GM19328 (cell line): ENCODE data around the gene SDF4.
"Not testable (repeated sequence)": the region's sequence is repeated elsewhere in the genome, so short reads cannot be mapped to it uniquely, and the experiment has no call there.

ENCODE experiments used
- ATAC-seq: cut with Tn5 transposase; IDR thresholded peaks from one replicate; pipeline ENCODE4 v1.9.1; 2021; ENCODE audit warnings: mild to moderate bottlenecking, moderate library complexity; ENCODE audit not compliant: unreplicated experiment

Gene SDF4

DNA sequence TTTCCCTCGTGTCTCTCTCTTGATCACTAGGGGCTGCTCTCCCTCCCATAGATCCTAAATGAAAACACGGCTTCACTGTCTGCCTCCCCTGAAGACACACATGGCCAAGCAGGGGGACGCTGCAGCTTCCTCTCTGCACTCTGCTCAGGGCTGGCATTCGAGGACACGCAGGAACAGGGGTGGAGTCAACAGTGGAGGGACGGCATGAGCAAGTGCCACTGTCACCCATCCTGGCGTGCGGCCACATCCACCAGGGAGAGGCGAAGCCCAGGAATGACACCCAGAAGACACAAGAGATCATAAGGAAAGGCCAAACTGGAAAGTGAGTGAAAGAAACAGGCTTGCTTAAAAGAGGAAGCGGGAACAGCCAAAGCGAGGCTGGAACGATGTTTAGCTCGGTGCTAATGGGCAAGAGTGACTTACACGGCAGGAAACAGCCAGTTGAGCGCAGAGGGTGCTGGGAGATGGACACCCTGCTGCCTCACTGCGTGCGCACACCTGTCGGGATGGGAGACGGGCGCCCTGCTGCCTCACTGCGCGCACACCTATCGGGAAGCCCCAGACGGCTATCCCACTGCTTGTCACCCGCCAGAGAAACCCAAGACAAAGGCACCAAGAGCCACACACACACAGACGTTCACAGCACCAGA lies 28.3 kb upstream of the SDF4 start:
- no peak for ATAC-seq

DNA sequence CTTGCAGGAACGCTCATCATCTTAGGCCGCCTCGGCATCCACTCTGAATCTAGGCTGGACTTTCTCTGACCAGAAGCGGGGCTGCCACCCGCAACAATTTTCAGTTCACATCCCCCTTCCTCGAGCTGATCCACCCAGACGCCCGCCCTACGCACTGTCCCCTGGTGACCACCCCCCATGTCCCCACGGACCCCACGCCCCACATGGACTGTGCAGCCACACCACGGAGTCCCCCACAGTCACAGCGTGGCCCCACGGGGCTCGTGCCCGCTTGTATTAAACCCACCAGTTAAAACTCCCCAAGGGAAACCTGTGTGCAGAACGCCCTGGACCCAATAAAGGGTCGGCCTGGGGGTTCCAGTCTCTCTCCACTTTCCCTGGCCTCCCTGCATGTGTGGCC lies 27.7 kb upstream of the SDF4 start:
- no peak for ATAC-seq

DNA sequence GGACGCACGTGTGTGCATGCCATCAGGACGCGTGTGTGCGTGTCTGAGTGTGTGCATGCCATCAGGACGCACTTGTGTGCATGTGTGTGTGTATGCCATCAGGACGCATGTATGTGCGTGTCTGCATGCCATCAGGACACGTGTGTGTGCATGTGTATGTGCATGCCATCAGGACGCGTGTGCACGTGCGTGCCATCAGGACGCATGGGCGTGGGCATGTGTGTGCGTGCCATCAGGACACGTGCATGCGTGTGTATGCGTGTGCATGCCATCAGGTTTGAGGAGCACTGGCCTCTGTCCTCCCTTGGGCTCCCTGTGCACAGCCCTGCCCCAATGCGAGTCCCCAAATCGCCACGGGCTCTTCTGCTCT lies 27.3 kb upstream of the SDF4 start:
- ATAC-seq, result no peak

DNA sequence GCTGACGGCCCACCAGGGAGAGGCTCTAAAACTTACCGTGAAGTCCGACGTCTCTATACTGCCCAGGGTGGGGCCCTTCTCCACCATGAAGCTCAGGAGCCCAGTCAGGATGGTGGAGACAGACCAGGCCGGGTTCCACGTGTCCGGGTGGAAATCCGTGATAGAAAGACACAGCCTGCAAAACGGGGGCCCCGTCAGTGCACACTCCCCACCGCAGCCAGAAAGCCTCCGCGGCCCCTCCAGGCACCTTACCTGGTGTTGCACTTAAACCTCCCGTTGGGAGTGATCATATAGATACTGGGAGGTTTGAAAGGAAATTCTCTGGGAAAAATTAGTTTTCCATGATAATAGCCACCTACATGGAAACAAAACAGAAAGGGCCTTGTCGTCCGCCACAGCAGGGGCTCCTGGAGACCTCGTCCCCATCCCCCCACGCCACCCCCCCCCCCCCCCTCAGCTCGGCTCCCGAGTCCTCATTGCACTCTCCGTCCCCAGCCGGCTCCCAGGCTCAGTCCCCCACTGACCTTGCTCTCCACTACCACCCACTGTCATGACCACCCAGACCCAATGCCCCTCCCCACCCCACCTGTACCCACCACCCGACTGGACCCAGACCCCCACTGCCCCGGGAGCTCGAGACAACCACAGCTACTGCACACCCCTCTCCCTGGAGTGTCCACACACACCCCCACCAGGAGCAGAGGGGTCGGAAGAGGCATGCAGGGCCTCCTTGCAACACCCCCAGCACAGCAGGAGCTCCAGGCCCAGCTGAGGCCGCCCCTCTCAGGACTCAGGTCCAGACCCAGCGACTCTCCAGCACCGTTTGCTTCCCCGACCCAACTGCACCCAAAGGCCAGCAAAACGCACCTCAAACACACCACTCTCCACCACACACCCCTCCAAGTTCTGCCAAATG lies 25.4 kb upstream of the SDF4 start:
- ATAC-seq, result no peak

DNA sequence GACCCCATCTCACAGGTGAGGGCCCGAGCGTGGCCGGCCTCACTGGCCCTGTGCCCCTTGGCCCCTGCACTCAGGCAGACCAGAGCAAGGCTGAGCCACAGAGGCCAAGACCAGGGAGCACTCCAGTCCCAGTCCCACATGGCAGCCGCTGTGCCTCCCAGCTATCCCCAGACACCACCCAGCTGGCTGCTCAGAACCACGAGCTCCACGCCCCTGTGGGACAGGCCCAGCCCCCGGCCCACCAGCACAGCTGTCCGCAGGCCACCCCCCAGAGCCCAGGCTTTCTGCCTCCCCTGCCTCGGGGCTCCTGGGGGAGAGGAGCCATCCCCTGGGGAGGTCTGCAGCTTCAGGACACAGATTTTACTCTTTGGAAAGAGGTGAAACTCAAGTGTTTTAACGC lies 23.8 kb upstream of the SDF4 start:
- ATAC-seq, result no peak

DNA sequence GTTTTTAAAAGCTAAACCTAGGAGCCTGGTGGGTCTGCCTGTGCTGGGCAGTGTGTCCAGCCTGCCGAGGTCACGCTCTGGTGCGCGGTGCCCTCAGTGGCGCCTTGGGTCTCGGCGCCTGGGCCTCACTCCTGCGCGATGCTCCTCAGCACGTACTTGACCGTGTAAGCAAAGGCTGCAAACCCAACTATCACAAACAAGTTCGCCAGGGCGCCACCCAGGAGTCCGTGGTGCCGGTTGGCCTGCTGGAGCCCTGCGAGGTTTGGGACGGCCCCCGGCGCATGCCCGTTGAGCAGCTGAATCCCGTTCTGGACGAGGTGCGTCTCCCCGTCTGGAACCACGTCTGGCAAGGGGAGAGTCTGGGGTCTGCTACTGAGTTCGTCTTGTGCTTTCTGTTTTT lies 23.3 kb upstream of the SDF4 start:
- ATAC-seq, result no peak

DNA sequence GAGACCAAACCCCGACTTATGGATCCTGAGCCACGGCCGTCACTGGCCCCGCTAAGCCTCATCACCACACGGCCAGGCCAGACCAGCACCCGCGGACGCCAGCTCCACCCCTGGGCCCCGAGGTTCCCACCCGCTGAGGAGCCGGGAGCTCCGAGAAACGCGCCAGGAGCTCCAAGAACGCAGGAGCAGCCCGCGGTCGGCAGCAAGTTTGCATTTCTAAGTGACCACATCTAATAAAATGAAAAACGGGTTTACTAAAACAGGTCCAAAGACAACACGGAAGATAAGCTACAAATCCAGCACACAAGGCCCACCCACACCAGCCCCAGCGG lies 22.8 kb upstream of the SDF4 start:
- no peak for ATAC-seq

DNA sequence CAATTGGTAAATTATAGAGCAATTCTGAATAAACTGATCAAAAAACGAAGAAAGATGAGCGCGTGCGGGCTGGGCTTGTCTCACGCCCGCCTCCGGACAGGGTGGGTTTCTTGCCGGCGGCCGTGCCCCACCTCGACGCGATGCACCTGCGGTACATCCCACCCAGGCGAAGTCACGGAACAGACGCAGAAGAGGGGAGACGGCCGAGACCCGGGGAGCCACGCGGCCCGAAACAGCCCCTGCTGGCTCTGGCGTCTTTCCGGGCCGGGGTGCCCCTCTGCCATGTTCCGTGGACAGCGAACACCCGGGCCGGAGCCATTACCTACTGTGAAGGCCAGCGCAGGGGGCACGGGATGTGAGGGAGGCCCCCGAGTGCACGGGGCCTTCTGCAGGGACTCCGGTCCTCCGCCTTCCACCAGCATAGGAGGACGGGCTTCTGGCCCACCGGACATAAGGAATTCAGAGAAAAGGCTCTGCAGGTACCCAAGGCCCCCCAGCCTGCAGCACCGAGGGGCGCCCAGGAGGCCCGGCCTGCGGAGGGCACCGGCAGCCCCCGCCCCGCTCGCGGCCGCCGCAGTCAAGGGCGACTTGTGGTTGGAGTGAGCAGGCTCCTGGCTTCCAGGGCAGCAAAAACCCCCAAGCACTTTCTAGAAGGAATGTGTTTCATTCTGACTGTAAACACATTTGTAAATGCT lies 22.3 kb upstream of the SDF4 start:
- ATAC-seq, result no peak

DNA sequence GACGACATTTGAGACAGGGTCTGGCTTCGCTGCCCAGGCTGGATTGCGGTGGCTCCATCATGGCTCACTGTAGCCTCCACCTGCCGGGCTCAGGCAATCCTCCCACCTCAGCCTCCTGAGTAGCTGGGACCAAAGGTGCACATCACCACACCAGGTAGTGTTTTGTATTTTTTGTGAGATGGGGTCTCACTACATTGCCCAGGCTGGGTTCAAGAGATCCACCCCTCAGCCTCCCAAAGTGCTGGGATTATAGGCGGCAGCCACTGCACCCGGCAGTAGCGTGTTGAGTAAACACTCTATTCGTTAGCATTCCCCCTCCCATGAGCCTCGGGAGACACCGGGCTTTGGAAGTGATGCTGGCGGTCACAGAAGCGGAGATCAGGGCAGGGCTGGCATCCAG lies 21.5 kb upstream of the SDF4 start:
- ATAC-seq, result no peak

DNA sequence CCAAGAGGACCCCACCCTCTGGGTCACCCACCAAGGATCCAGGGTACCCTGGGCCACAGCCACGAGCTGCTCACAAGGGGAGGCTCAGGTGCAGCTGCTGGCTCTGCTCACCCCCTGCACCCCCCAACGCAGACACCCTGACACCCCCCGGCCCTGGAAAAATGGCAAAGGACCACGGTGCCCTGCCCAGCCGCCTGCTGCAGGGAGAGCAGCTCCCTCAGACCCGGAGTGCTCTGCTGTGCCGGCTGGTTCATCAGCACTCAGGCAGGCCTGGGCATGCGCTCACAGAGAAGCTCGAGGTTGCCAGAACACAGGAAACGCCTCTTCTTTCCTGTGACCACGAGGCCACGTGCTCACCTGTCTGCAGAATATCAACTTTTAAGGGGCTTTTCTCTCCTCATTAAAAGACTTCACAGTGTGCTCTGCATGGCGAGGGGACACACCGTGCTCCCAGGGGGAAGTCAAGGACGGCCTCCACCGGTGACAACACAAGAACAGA lies 19.0 kb upstream of the SDF4 start:
- ATAC-seq, result no peak

DNA sequence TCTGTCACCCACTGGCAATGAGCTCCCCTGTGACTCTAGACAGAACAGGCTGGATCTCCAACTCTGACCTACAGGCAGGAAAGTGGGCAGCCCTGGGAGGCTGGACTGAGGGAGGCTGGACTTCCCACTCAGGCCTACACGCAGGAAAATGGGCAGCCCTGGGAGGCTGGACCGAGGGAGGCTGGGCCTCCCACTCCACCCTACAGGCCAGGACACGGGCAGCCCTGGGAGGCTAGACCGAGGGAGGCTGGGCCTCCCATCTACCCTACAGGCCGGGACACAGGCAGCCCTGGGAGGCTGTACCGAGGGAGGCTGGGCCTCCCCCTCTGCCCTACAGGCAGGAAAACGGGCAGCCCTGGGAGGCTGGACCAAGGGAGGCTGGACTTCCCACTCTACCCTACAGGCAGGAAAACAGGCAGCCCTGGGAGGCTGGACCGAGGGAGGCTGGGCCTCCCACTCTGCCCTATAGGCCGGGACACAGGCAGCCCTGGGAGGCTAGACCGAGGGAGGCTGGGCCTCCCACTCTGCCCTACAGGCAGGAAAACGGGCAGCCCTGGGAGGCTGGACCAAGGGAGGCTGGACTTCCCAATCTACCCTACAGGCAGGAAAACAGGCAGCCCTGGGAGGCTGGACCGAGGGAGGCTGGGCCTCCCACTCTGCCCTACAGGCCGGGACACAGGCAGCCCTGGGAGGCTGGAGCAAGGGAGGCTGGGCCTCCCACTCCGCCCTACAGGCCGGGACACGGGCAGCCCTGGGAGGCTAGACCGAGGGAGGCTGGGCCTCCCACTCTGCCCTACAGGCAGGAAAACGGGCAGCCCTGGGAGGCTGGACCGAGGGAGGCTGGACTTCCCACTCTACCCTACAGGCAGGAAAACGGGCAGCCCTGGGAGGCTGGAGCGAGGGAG lies 16.5 kb upstream of the SDF4 start:
- not testable (repeated sequence) for ATAC-seq

DNA sequence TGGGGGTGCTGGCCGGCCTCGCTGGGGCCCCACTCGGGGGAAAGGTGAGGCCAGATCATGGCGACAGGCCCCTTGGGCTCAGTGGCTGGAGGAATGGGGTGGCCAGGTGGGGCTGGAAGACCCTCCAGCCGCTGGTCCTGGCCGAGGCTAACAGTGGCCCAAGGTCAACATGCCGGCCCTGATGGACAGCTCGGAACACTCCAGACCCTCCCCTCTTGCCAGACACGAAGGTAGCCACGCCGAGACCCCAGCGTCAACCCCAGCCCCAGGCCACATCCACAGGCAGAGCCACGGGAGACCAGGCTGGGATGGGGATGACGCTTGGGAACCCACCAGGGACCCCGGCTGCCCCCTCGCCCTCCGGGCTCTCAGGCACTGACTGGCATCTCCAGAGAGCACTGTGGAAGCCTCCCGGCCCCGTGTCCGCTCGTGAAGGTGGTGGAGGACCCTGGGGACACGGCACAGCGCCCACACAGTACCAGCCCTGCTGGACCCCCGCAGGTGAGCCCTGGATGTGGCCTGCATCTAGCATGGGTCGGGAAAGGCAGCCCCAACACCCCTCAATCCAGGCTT lies 15.6 kb upstream of the SDF4 start:
- no peak for ATAC-seq

DNA sequence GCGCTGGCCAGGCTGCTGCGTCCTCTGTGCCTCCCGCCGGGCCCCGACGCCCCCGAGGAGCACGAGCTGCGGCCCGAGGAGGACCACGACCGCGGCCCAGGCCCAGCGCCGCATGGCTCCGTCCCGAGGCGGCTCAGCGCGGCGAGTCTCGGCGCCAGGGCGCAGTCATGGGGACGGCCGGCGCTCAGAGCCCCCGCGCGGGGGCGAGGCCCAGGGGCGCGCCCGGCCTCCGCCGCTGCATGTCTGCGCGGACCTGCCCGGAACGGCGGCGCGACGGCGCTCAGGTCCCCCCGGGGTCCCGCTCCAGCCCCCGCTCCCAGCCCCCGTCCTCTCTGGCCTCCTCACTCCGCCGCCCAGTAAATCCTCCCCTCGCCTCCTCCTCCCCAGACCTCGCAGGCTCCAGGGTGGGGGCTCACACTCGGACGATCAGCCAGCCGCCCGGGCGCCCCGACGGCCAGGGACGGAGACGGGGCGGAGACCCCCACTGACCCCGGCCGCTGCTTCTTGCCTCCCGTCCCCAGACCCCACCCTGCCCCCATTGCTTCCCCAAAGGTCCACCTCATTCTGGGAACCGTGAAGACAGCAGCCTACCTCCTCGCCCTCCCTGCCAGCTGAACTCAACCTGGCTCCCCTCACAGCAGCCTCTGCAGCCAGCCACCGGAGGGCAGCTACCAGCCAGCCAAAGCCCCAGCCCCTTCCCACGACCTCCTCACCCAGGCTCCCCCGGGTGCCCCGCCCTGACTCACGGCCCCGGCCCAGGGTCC lies 15.0 kb upstream of the SDF4 start, which contains the start of gene C1QTNF12:
C1QTNF12 (minus strand) TSS at position 146 of the 764 bp plus-strand sequence; CDS start at position 114, 32 bp downstream.
- ATAC-seq, result no peak

DNA sequence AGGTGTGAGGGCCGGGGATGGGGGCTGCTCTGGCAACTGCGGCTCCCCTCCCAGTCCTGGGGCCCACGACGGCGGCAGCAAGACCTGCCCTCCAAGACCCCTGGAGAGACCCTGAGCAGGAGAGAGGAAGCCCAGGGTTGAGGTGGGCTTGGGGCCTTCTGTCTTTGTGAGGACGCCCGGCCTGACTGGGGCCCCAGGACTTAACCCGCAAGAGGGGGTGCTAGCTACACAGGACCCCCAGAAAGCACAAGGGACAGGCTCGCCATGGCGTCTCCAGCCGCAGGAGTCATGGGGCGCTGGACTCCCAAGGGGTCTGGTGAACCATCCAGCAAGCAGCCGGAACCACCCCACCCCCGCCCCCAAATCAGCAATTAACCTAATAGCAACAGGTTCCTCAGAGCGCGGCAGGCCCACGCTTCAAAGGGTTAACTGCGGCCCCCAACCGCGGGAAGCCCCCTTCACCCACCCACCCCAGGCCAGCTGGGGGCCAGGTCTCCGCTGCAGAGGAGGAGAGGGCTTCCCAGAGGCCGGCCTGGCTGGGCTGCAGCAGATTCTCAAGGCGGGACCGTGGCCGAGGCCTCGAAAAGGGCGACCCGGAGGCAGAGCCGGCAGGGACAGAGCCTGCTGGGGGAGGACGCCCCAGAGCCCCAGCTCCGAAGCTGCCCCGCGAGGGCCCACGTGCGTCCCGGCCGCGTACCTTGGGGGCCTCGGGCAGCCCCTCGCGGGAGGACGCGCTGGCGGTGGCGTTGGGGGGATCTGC lies 14.2 kb upstream of the SDF4 start:
- no peak for ATAC-seq

DNA sequence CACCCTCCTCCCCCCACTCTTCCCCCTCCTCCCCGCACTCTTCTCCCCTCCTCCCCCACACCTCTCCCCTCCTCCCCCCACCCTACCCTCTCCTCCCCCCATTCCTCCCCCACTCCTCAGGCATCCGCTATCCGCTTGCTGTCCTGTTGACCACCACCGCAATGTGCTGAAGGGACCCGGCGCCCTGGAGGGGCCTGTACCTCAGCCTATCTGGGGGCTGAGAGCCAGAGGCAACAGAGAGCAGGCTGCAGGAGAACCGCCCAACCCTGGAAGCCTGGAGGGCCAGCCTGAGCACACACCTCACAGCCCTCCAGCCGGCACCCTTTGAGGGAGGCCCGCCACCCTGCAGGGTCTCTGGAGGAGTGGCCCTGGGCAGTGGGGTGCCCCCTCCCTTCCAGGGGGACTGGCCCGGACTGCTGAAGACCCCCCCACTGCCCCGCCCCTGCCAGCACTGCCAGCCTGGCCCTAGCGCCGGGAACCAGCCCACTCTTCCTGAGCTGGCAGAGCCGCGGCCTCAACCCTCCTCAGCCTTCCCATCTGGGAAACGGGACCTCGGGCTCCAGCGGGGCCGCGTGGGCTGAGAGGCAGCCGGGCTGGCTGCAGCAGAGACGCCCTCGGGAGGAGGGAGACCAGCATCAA lies 13.5 kb upstream of the SDF4 start:
- no peak for ATAC-seq

DNA sequence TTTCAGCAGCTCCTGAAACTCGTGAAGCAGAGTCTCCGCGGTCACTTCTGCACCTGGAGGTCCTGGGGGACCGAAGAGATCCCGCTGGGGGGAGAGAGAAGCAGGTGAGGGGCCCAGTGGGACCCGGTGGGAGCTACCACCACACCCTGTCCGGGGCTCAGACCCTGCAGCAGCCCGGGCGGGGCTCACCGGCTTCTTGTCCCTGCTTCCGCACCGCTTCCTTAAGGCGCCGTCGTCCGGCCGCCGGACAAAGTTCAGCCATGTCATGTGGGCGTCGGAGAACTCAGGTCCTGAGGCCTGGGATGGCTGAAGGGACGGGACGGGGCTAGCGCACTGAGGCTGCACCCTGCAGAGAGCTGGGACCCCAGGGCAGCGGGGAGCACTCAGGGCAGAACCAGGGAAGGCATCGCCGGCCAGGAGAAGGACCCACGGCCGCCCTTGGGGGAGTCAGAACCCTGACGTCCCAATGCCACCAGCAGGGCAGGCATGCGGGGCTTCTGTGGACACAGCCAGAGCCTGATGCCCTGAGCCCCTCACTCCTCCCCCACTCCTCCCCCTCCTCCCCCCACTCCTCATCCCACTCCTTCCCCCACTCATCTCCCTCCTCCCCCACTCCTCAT lies 12.5 kb upstream of the SDF4 start:
- no peak for ATAC-seq

DNA sequence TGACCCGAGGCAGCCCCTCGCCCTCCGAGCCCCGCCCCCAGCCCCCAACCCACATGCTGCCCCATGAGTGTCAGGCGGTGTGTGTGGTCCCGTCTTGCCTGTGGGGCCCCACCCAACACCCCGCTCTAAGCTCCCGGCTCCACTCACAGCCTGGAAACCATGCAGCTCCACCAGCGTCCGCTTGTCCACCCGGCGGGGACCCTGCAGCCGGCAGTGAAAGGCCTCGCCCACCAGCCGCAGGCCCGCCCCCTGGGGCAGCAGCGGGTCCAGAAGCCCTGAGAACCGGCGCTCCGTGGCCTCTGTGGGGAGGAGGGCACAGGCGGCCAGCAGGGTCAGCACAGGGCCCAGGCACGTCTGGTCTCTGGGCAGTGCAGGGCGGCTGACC lies 12.0 kb upstream of the SDF4 start:
- no peak for ATAC-seq

DNA sequence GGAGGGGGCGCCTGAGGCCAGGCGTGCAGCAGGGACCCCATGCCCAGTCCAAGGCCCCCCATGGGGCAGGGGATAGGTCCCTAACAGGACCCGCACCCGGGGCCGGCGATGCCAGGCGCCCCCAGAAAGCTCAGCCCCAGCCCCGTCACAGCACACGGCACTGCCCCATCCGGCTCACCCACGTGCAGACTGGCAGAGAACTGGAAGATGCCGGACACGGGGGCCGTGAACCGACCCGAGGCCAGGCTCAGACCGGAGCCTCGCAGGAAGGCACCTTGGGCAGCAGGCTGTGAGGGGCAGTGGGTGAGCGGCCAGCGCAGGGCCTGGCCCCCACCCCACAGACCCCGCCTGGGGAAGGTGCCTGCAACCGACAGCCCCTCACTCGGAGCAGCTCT lies 11.5 kb upstream of the SDF4 start:
- no peak for ATAC-seq
